T-helper 1 cell treated with Interleukin-12 subunit alpha and Interleukin-12 subunit beta and Interleukin-4 antibody, amounts not matched to agents 30 μg/mL and 1 μg/mL, for 36 hours (primary cell): ENCODE results near the gene PRRC2A.

Source experiments
- H3K27ac Mint-ChIP-seq: one replicate; pipeline ENCODE4 v1.8.0; 2021; ENCODE audit warnings: mild to moderate bottlenecking, mixed read lengths
- H3K27me3 Mint-ChIP-seq: one replicate; pipeline ENCODE4 v1.8.0; 2021; ENCODE audit warnings: low read depth, mixed read lengths
- H3K36me3 Mint-ChIP-seq: one replicate; pipeline ENCODE4 v1.8.0; 2021; ENCODE audit warnings: low read depth, mixed read lengths
- H3K4me1 Mint-ChIP-seq: one replicate; pipeline ENCODE4 v1.8.0; 2021; ENCODE audit warnings: low read depth, mixed read lengths
- H3K4me3 Mint-ChIP-seq: one replicate; pipeline ENCODE4 v1.8.0; 2021; ENCODE audit warnings: mild to moderate bottlenecking, moderate library complexity, mixed read lengths
- H3K9me3 Mint-ChIP-seq: one replicate; pipeline ENCODE4 v1.8.0; 2021; ENCODE audit warnings: mixed read lengths

Gene PRRC2A

GRCh38 chr6:31640612-31641011, 20.1 kb downstream of the PRRC2A start:
- H3K9me3 Mint-ChIP-seq, result no peaks in the 10 kb centered on the region
- H3K27me3 Mint-ChIP-seq, result no peaks in the 10 kb centered on the region
- H3K4me3 Mint-ChIP-seq, result no peak overlapping the region
- H3K27ac Mint-ChIP-seq, result no peak overlapping the region
- peaks cover 51% of the 10 kb centered on the region for H3K36me3 Mint-ChIP-seq
- H3K4me1 Mint-ChIP-seq, result peaks cover 2% of the 10 kb centered on the region

DNA sequence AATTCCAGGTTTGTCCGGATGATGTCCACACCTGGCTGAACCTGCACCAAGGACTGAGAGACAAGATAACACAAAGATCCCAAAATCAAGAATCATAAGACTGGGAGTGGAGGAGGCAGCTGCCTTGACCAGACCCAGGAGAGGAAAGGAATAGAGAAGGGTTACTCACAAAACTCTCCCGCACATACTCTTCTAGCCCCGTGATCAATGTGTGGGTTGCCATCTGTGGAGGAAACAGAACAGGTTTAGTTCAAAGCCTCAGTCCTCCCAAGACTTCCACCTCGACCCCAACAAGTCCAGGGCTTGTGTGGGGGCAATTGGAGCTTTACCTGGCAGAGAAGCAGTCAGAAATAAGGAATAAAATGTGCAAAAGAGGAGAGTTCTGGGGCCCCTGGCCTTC, 20.9 kb downstream of the PRRC2A start:
- Mint-ChIP-seq H3K4me1 (peaks cover 2% of the 10 kb centered on the region), H3K9me3 (no peaks in the 10 kb centered on the region), H3K27ac (no peak overlapping the region), H3K4me3 (no peak overlapping the region), H3K36me3 (peaks cover 49% of the 10 kb centered on the region), H3K27me3 (no peaks in the 10 kb centered on the region)

- Mint-ChIP-seq H3K4me3 (no peak overlapping the region), H3K36me3 (peaks cover 46% of the 10 kb centered on the region), H3K27ac (no peak overlapping the region), H3K9me3 (no peaks in the 10 kb centered on the region), H3K4me1 (peaks cover 2% of the 10 kb centered on the region), H3K27me3 (no peaks in the 10 kb centered on the region)
These were observed 22.5 kb downstream of the PRRC2A start for GRCh38 chr6:31642798-31643570.

DNA sequence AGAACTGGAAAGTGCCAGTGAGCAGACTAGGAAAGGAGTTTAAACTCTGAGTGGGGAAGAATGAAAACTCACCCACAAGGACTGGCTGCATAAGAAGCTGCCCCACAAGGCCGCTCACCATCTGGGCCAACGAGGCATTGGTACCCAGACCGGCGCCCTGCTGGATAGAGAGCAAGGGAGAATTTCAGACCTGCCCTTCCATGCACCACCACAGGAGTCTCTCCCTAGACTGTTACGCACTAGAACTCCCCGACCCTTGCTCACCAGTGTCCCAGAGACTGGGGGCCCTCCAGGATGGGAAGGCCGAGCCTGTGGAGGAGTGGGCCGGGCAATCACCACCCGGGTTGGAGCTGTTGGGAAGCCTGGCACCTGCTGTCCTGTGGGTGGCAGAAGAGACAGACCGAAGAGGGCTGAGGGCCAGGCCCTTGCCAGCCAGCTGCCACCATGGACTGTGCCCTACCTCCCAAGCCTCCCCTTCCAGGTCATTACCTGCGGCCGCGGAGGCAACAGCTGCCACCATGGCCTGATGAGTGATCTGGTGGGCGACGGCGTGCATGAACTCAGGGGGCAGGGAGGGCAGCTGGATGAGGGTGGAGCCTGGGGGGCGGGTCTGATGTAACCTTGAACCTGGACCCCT, 23.4 kb downstream of the PRRC2A start:
- H3K4me1 Mint-ChIP-seq, result peaks cover 2% of the 10 kb centered on the region

DNA sequence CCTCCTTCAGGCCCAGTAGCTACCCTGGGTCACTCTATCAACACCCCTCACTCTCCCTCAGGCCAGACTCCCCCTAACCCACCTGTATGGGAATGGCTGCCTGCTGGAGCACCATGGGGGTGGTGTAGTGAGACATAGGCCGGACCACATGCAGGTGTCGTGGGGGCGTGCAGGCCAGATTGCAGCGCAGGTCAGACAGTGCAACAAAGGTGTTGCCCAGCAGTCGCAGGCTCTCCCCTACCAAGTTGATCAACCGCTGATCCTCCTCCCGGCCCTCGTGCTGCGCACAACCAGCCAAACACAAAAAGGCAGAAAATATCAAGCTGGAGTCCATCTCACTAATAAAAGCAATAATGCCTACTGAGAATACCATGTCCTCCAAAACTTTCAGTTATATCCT, 24.8 kb downstream of the PRRC2A start:
- peak overlapping the region; percentile 28 for H3K27ac Mint-ChIP-seq
- no peak overlapping the region for H3K4me3 Mint-ChIP-seq
- peaks cover 49% of the 10 kb centered on the region for H3K36me3 Mint-ChIP-seq
- no peaks in the 10 kb centered on the region for H3K9me3 Mint-ChIP-seq
- H3K27me3 Mint-ChIP-seq, result no peaks in the 10 kb centered on the region
- peaks cover 10% of the 10 kb centered on the region for H3K4me1 Mint-ChIP-seq

More for the DNA sequence above, 23.4 kb downstream of the PRRC2A start:
- Mint-ChIP-seq H3K4me3 (no peak overlapping the region), H3K27ac (no peak overlapping the region), H3K27me3 (no peaks in the 10 kb centered on the region), H3K36me3 (peaks cover 47% of the 10 kb centered on the region), H3K9me3 (no peaks in the 10 kb centered on the region)

GRCh38 chr6:31651602-31652191, 31.2 kb downstream of the PRRC2A start:
- H3K9me3 Mint-ChIP-seq, result no peaks in the 10 kb centered on the region
- peaks cover 40% of the 10 kb centered on the region for H3K36me3 Mint-ChIP-seq
- peak overlapping the region; percentile 99 for H3K27ac Mint-ChIP-seq
- H3K4me1 Mint-ChIP-seq, result peaks cover 27% of the 10 kb centered on the region
- peak overlapping the region; percentile 98 for H3K4me3 Mint-ChIP-seq
- H3K27me3 Mint-ChIP-seq, result no peaks in the 10 kb centered on the region

GRCh38 chr6:31652925-31653724, 32.6 kb downstream of the PRRC2A start:
- H3K4me1 Mint-ChIP-seq, result peaks cover 37% of the 10 kb centered on the region
- H3K27me3 Mint-ChIP-seq, result no peaks in the 10 kb centered on the region
- H3K4me3 Mint-ChIP-seq, result peak overlapping the region; percentile 98
- H3K27ac Mint-ChIP-seq, result peak overlapping the region; percentile 99
- peaks cover 42% of the 10 kb centered on the region for H3K36me3 Mint-ChIP-seq
- H3K9me3 Mint-ChIP-seq, result no peaks in the 10 kb centered on the region

GRCh38 chr6:31654574-31655348, 34.2 kb downstream of the PRRC2A start:
- Mint-ChIP-seq H3K4me3 (no peak overlapping the region), H3K4me1 (peaks cover 46% of the 10 kb centered on the region), H3K27me3 (no peaks in the 10 kb centered on the region), H3K9me3 (no peaks in the 10 kb centered on the region), H3K27ac (no peak overlapping the region), H3K36me3 (peaks cover 35% of the 10 kb centered on the region)

DNA sequence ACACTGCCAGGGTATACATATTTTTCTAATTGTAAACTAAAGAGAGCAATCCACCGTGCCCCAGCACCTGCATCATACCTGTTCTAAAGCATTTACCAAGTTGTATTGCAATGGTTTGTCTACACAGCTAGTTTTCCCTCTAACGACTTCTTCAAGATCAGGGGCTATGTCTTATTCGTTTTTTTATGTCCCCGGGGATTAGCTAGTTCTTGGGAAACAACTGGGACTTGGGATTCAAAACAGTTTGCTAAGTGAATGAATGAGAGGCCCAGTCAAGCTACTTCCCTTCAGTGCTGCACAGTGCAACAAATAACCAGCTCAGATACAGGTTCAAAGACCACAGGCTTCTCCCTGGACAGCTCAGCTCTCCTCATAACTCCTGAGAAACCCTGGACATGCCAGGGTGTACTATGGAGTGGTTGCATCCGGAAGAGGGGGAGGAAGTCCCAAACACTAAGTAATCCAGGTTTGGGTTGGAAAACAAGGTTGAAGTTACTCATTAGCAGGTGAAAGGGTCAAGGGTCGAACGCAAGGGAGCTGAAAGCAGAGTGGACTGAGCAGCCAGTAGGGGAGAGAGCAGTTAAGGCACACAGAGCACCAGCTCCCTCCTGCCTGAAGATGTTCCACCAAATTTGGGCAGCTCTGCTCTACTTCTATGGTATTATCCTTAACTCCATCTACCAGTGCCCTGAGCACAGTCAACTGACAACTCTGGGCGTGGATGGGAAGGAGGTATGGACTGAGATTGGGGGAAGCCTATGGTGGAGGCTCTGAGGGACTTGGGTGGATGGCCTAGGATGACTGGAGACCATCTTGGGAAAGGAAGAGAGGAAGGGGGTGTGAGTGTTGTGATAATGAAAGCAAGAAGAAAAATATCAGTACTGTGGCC, 35.1 kb downstream of the PRRC2A start, which contains the start of gene APOM:
APOM (plus strand) TSS at position 546 of the 889 bp plus-strand sequence; CDS start at position 619, 73 bp downstream.
- Mint-ChIP-seq H3K27me3 (no peaks in the 10 kb centered on the region), H3K4me3 (peak within 1 kb of the TSS; percentile 38), H3K27ac (no peak within 1 kb of the TSS), H3K9me3 (no peaks in the 10 kb centered on the region), H3K36me3 (peaks cover 39% of the 10 kb centered on the region), H3K4me1 (peaks cover 47% of the 10 kb centered on the region)

GRCh38 chr6:31657406-31658157, 37.1 kb downstream of the PRRC2A start:
- peaks cover 42% of the 10 kb centered on the region for H3K36me3 Mint-ChIP-seq
- H3K27ac Mint-ChIP-seq, result peak overlapping the region; percentile 67
- H3K27me3 Mint-ChIP-seq, result no peaks in the 10 kb centered on the region
- H3K4me3 Mint-ChIP-seq, result peak overlapping the region; percentile 76
- H3K4me1 Mint-ChIP-seq, result peaks cover 45% of the 10 kb centered on the region
- no peaks in the 10 kb centered on the region for H3K9me3 Mint-ChIP-seq

GRCh38 chr6:31658158-31658688, 37.7 kb downstream of the PRRC2A start:
- Mint-ChIP-seq H3K4me3 (peak overlapping the region; percentile 76), H3K36me3 (peaks cover 45% of the 10 kb centered on the region), H3K9me3 (no peaks in the 10 kb centered on the region), H3K27me3 (no peaks in the 10 kb centered on the region), H3K27ac (peak overlapping the region; percentile 67), H3K4me1 (peaks cover 47% of the 10 kb centered on the region)

DNA sequence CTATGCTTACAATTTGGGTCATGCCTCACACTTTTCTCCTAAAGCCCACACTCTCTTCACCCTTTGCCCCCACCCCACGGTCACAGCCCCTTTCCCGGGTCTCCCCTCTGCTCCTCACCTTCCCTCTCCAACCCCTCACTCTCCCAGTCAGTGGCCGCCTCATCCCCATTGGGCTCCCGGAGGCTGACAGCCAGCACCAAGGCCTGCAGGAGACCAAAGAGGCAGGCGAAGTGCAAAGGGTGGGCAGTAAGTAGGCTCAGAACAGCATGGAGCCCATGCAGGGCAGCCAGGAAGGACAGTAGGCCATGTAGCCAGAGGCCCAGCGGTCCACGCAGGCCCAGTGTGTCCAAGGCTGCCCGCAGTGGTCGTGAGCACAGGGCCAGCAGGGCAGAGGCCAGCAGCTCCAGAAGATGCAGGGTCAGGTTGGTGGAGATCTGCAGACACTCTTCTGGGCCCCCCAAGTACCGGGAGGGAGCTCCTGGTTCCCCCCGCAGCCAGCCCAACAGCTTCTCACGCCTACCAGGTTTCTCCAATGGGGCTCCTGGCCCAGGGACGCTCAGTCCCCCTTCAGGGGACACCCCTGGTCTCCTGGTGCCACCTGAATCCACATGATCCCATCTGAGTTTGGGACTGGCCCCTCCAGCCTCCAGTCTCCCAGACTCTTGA, 38.6 kb downstream of the PRRC2A start:
- Mint-ChIP-seq H3K27ac (peak overlapping the region; percentile 88), H3K27me3 (no peaks in the 10 kb centered on the region), H3K36me3 (peaks cover 50% of the 10 kb centered on the region), H3K4me1 (peaks cover 55% of the 10 kb centered on the region), H3K4me3 (peak overlapping the region; percentile 93), H3K9me3 (no peaks in the 10 kb centered on the region)
